GM03348 (cell line): ENCODE measurements around the gene CFAP251.
"Not testable (repeated sequence)": the region's sequence is repeated elsewhere in the genome, so short reads cannot be mapped to it uniquely, and the experiment has no call there.

Experiments
- DNase-seq: peaks from one replicate; pipeline ENCODE4 v3.0.0; 2012; ENCODE audit warnings: low spot score

The CFAP251 gene

DNA sequence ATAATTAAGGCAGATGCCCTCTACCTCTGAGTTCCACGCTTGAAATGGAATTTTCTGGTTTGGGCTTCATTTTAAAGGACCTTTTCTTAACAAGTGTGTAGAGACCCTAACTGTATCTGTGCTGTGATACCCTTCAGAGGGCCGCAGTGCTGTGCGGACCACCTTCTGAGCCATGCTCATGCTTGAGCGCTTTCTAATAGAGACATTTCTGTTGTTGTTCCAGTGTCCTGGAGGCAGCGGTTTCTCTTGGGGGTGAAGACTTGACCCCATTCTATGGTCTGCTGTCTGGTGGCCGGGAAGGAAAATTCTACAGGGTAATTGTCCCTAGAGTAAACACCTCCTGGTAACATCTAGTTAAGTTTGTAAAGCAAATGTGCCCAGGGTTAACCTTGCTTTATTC lies 56.6 kb downstream of the CFAP251 start:
- no peak for DNase-seq

GRCh38 chr12:121976950-121977349 lies 58.6 kb downstream of the CFAP251 start:
- DNase-seq: no peak

DNA sequence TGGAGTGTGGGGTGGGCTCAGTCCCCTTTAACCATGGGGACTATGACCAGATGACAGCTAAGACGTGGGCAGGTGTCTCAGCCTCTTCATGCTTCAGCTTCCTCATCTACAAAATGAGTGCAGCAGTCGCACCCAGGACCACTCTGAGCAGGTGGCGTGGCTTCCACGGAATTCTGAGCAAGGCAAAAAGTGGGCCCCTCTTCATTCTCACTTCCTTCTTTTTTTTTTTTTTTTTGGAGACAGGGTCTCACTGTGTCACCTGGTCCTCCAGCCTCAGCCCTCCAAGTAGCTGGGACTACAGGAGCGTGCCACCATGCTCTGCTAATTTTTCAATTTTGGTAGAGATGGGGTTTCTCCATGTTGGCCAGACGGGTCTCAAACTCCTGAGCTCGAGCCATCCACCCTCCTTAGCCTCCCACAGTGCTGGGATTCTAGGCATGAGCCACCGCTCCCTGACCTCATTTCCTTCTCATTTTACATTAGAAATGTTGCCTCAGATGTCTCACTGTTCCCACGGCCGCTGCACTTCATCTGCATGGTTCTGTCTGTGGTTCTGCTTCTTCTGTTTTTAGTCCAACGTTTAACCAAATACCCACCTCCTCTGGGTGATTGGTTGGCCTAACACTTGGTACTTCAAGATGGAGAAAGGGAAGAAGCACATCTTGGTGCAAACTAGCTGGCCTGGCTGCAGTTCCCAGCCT lies 61.9 kb downstream of the CFAP251 start:
- no peak for DNase-seq

- no peak for DNase-seq
Measured at GRCh38 chr12:121980892-121981272, 62.5 kb downstream of the CFAP251 start.

GRCh38 chr12:121981456-121981855 lies 63.1 kb downstream of the CFAP251 start:
- no peak for DNase-seq

DNA sequence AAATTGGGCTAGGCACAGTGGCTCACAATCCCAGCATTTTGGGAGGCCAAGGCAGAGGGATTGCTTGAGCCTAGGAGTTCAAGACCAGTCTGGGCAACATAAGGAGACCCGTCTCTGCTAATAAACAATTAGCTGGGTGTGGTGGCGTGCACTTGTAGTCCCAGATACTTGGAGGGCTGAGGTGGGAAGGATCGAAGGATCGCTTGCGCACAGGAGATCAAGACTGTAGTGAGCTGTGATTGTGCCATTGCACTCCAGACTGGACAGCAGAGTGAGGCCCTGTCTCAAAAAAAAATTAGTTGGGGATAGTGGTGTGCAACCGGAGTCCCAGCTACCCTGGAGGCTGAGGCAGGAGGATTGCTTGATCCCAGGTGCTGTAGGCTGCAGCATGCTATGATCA lies 64.6 kb downstream of the CFAP251 start:
- no peak for DNase-seq

DNA sequence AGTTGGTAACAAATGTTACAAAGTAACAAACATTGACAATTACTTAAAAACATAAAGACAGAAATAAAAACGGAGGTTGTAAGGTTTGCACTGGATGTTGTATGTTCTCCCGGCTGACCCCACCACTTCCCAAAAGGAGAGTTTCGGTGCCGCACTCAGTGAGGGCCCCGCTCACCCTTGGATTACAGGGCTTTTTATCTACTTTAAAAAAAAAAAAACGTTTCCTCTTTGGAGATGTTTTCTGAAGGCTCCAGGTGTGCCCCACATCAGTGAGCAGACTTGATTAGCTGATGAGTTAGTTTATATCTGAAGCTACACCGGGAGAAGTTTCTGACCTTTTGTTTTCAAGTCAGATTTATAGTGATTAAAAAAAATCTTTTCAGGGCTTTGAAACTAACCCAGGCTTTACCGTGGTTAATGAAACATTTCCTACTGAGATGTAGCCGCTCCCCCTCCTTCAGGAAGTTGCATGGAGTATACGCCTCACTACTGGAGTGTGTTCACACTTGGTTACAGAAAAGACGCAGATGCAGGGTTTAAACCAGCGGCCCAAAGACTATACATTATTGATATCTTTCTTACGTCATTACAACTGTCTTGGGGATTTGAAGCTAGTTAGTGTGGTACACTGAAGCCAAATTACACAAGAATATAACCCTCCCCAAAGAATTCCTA lies 65.3 kb downstream of the CFAP251 start:
- DNase-seq: no peak

DNA sequence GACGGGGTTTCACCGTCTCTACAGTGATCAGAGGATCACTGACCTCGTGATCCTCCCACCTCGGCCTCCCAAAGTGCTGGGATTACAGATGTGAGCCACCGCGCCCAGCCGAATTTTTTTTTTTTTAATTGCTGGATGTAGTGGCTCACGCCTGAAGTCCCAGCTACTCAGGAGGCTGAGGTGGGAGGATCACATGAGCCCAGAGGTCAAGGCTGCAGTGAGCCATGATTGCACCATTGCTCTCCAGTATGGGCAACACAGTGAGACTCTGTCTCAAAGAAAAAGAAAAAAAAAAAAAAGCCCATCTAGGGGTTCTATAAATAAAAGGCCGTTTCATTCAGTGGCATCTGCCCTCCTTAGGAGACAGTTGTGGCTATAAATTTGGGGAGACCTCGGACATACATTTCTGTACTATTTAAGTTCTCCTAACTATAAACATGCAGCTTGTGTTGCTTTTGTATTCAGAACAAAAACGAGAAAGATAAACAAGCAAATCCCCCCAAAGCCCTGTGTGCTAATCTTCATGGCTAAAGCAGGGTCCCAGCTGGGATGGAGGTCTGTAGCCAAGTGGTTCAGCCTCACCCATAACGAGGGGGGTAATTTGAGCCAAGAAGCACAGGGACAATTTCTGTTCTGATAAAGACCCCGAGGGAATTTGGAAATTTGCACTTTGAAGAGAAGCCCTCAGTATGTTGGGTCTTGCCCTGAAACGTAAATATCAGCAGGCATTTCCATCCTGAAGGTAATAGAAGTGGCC lies 68.3 kb downstream of the CFAP251 start:
- DNase-seq: no peak

GRCh38 chr12:121988519-121988918 lies 70.1 kb downstream of the CFAP251 start:
- not testable (repeated sequence) for DNase-seq

DNA sequence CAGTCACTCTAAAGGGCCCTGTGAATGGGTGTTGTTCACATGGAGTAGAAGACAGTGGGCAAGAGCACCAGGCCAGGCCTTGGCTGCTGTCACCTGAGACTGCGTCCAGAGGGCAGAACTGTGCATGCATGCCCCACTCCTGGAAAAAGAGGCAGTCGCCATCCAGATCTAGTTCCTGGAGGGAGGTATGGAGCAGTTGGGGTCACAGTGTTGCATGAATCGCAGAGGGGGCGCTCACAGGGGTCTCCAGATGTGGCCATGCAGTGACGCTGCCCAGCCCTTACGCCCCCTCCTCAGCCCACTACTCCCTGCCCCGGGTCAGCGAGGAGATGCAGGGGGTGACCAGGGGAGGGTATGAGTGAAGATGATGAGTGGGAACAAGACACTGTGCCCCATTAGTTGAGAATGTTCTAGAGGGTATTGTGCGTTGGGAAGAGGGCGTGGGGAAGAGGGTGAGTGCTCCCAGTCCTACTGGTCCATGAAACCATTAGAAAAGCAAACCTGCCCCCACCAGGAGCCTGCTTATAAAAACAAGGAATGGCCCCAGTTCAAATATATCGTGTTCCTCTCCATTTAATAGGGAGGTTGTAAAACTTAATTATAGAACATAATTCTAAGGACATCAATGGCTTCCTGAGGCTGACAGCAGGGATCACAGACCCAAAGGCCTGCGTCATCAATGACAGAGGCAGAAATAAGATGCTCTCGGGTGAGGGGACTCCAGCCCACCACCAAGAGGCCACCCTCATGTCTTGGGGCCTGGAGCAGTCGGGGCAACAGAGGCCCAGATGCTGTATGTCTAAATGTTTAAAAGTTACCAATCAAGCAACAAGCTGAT lies 71.1 kb downstream of the CFAP251 start:
- DNase-seq: no peak

GRCh38 chr12:121990114-121990647 lies 71.8 kb downstream of the CFAP251 start:
- no peak for DNase-seq

- DNase-seq: peak; percentile 23
Measured at GRCh38 chr12:121990692-121991603, 72.6 kb downstream of the CFAP251 start.

GRCh38 chr12:121992059-121992879 lies 73.9 kb downstream of the CFAP251 start:
- DNase-seq: peak; percentile 93

GRCh38 chr12:121996050-121996944 lies 77.9 kb downstream of the CFAP251 start:
- no peak for DNase-seq

GRCh38 chr12:121996945-121997612 lies 78.7 kb downstream of the CFAP251 start:
- DNase-seq: no peak

GRCh38 chr12:122001466-122002209 lies 83.2 kb downstream of the CFAP251 start:
- no peak for DNase-seq
